H1 (cell line): ENCODE results near the gene CEP97. TPM values are rescaled to one million over a fixed set of nuclear protein-coding genes. Genes with fewer than 3 reads are reported as not detected.
"Not testable (repeated sequence)": the region's sequence is repeated elsewhere in the genome, so short reads cannot be mapped to it uniquely, and the experiment has no call there.

Experiments used
- CTCF ChIA-PET: fragments of 300-600 bp; sonication (Branson Sonifier 250); formaldehyde crosslinking; loops from one replicate; lab custom pipeline; 2021; ENCODE audit not compliant: partially characterized antibody; lab: Charles Lee
- POLR2A ChIA-PET: fragments of 300-600 bp; sonication (Branson Sonifier 250); formaldehyde crosslinking; loops from one replicate; lab custom pipeline; 2021; ENCODE audit warnings: inconsistent platforms; ENCODE audit not compliant: partially characterized antibody; lab: Charles Lee
- DNase-seq, 2 experiments: peaks; one replicate each; pipeline versions ENCODE4 v3.0.0 to v3.0.0-alpha.2; 2010 to 2022; ENCODE audit warnings: low spot score in 2 of 2, low read depth in 1 of 2, mixed read lengths in 1 of 2
- FAIRE-seq: peaks from 2 replicates; lab custom pipeline; 2011; peaks lifted over from hg19 to GRCh38; lab: Jason Lieb, UNC
- H2AFZ ChIP-seq: 2 replicates; pipeline ENCODE4 v1.8.1; 2012; ENCODE audit warnings: low read length, inconsistent platforms
- H2AK5ac ChIP-seq: 2 replicates; pipeline ENCODE4 v1.6.1; 2013; ENCODE audit warnings: low read depth, low read length
- H2BK120ac ChIP-seq: replicated peaks from 2 replicates; pipeline ENCODE3; 2013; ENCODE audit warnings: low read depth, low read length, inconsistent platforms
- H2BK12ac ChIP-seq: 2 replicates; pipeline ENCODE4 v1.6.1; 2013; ENCODE audit warnings: low read depth, low read length
- H2BK15ac ChIP-seq: 2 replicates; pipeline ENCODE4 v1.6.1; 2013; ENCODE audit warnings: low read length
- H2BK20ac ChIP-seq: 2 replicates; pipeline ENCODE4 v1.6.1; 2013; ENCODE audit warnings: low read length
- H2BK5ac ChIP-seq: 2 replicates; pipeline ENCODE4 v1.6.1; 2013; ENCODE audit warnings: low read depth, low read length
- H3K14ac ChIP-seq: 2 replicates; pipeline ENCODE4 v1.6.1; 2013; ENCODE audit warnings: inconsistent platforms; ENCODE audit not compliant: insufficient read length
- H3K18ac ChIP-seq: 2 replicates; pipeline ENCODE4 v1.6.1; 2013; ENCODE audit warnings: low read length; ENCODE audit errors: extremely low read depth
- H3K23ac ChIP-seq: 2 replicates; pipeline ENCODE4 v1.6.1; 2013; ENCODE audit warnings: inconsistent platforms; ENCODE audit not compliant: insufficient read length
- H3K23me2 ChIP-seq: 2 replicates; pipeline ENCODE4 v1.6.1; 2013; ENCODE audit warnings: low read depth, low read length
- H3K27ac ChIP-seq: 2 replicates; pipeline ENCODE4 v1.6.1; 2011; ENCODE audit warnings: low read depth, low read length, inconsistent platforms
- H3K27me3 ChIP-seq, 4 experiments: replicated peaks in 1 of 4; 1 replicate in 1 of 4; 2 replicates in 3 of 4; pipeline versions ENCODE4 v1.6.1 to v1.8.1; 2011 to 2013; ENCODE audit warnings: low read length in 3 of 4, mild to moderate bottlenecking in 3 of 4, inconsistent platforms in 2 of 4, mixed read lengths in 2 of 4, moderate library complexity in 1 of 4; ENCODE audit not compliant: control insufficient read depth in 3 of 4, insufficient read depth in 3 of 4; ENCODE audit errors: extremely low read depth in 1 of 4
- H3K36me3 ChIP-seq, 4 experiments: 2 replicates each; pipeline versions ENCODE4 v1.6.1 to v1.8.1; 2011 to 2013; ENCODE audit warnings: mild to moderate bottlenecking in 4 of 4, low read length in 3 of 4, moderate library complexity in 2 of 4, control low read depth in 1 of 4, inconsistent platforms in 1 of 4; ENCODE audit not compliant: insufficient read depth in 4 of 4, control insufficient read depth in 2 of 4
- H3K4ac ChIP-seq: replicated peaks from 2 replicates; pipeline ENCODE3; 2013; ENCODE audit warnings: low read length, low read depth, mixed read lengths, inconsistent platforms; ENCODE audit not compliant: insufficient read length
- H3K4me1 ChIP-seq, 4 experiments: replicated peaks in 1 of 4; 1 replicate in 1 of 4; 2 replicates in 3 of 4; pipeline versions ENCODE4 v1.6.1 to v1.8.1; 2011 to 2013; ENCODE audit warnings: low read length in 3 of 4, inconsistent platforms in 2 of 4, mixed read lengths in 1 of 4; ENCODE audit not compliant: insufficient read depth in 4 of 4, control insufficient read depth in 3 of 4
- H3K4me2 ChIP-seq, 2 experiments: 2 replicates each; pipeline versions ENCODE4 v1.6.1 to v1.8.1; 2011 to 2013; ENCODE audit warnings: low read depth in 2 of 2, low read length in 2 of 2, control low read depth in 1 of 2, inconsistent platforms in 1 of 2, mild to moderate bottlenecking in 1 of 2; ENCODE audit not compliant: insufficient read depth in 1 of 2
- H3K4me3 ChIP-seq, 4 experiments: fragments of 200-600, 300-600 bp in 1 of 4; sonication (generic), shearing (Covaris generic), sonication (Bioruptor Twin) in 1 of 4; 2 replicates each; pipeline versions ENCODE4 v1.5.1 to v1.8.1; 2011 to 2016; ENCODE audit warnings: low read length in 4 of 4, low read depth in 3 of 4, control low read depth in 2 of 4, inconsistent platforms in 2 of 4, mild to moderate bottlenecking in 2 of 4, mixed read lengths in 1 of 4, moderate library complexity in 1 of 4; ENCODE audit not compliant: insufficient read depth in 2 of 4; ENCODE audit errors: extremely low read depth in 1 of 4
- H3K56ac ChIP-seq: replicated peaks from 2 replicates; pipeline ENCODE3; 2013; ENCODE audit warnings: low read depth, mild to moderate bottlenecking, mixed read lengths, low read length, inconsistent platforms; ENCODE audit not compliant: insufficient read length
- H3K79me1 ChIP-seq: 2 replicates; pipeline ENCODE4 v1.6.1; 2013; ENCODE audit warnings: low read depth, low read length, control low read depth
- H3K79me2 ChIP-seq, 2 experiments: 2 replicates each; pipeline versions ENCODE4 v1.6.1 to v1.8.1; 2012 to 2013; ENCODE audit warnings: low read length in 2 of 2, mild to moderate bottlenecking in 2 of 2, inconsistent platforms in 1 of 2; ENCODE audit not compliant: insufficient read depth in 2 of 2, control insufficient read depth in 1 of 2
- H3K9ac ChIP-seq, 4 experiments: replicated peaks in 1 of 4; 1 replicate in 1 of 4; 2 replicates in 3 of 4; pipeline versions ENCODE4 v1.6.1 to v1.8.1; 2011 to 2013; ENCODE audit warnings: low read depth in 3 of 4, low read length in 3 of 4, control low read depth in 2 of 4, mild to moderate bottlenecking in 2 of 4, moderate library complexity in 2 of 4, inconsistent platforms in 1 of 4; ENCODE audit errors: extremely low read depth in 1 of 4
- H3K9me3 ChIP-seq, 2 experiments: 2 replicates each; pipeline versions ENCODE4 v1.6.1 to v1.8.1; 2012 to 2013; ENCODE audit warnings: mild to moderate bottlenecking in 2 of 2, moderate library complexity in 2 of 2, control low read depth in 1 of 2, inconsistent platforms in 1 of 2, low read depth in 1 of 2, low read length in 1 of 2, mixed read lengths in 1 of 2; ENCODE audit not compliant: insufficient read depth in 2 of 2
- H4K20me1 ChIP-seq, 2 experiments: replicated peaks in 1 of 2; 2 replicates each; pipeline versions ENCODE3 to v1.8.1; 2011 to 2013; ENCODE audit warnings: inconsistent platforms in 2 of 2, low read length in 2 of 2, mild to moderate bottlenecking in 1 of 2; ENCODE audit not compliant: insufficient read depth in 2 of 2, control insufficient read depth in 1 of 2
- H4K5ac ChIP-seq: 2 replicates; pipeline ENCODE4 v1.6.1; 2013; ENCODE audit warnings: low read length, low read depth, mixed read lengths, inconsistent platforms; ENCODE audit not compliant: insufficient read length
- H4K8ac ChIP-seq: 2 replicates; pipeline ENCODE4 v1.8.0; 2013; ENCODE audit warnings: mild to moderate bottlenecking, moderate library complexity, low read length, inconsistent platforms; ENCODE audit not compliant: insufficient read depth; ENCODE audit errors: extremely low read depth
- H4K91ac ChIP-seq: replicated peaks from 2 replicates; pipeline ENCODE3; 2013; ENCODE audit warnings: low read length, mixed read lengths, inconsistent platforms; ENCODE audit not compliant: insufficient read length
- WGBS, 2 experiments: shearing (Covaris generic) in 1 of 2; methylation state at CpG; one replicate each; pipeline versions ENCODE4 v1.1.6 to v1.1.7; 2013 to 2015; ENCODE audit warnings: low lambda C conversion rate in 2 of 2, mixed read lengths in 2 of 2, inconsistent platforms in 1 of 2, low coverage in 1 of 2, missing lambda C conversion rate in 1 of 2; ENCODE audit not compliant: insufficient replicate concordance in 2 of 2, insufficient coverage in 1 of 2, insufficient read length in 1 of 2; ENCODE audit errors: extremely low coverage in 1 of 2, missing lambda C conversion rate in 1 of 2; 5-methylcytosine and 5-hydroxymethylcytosine counted together
- polyA plus RNA-seq, 7 experiments: library from polyadenylated mRNA; depleted of rRNA in 3 of 7; stranded (reverse) in 5 of 7; unstranded in 2 of 7; fragments of >200 nt in 5 of 7; fragments of 200-250 nt in 2 of 7; gene quantifications; 1 replicate in 5 of 7; 2 replicates in 1 of 7; 4 replicates in 1 of 7; pipeline versions ENCODE4 v1.2.1 to v1.2.3, GENCODE V29; 2011 to 2013; ENCODE audit warnings: missing spikeins in 2 of 7, mixed read lengths in 2 of 7
- total RNA-seq: library from RNA; stranded (reverse); fragmentation: NEBNext Ultra II Directional; extraction: Animal tissue kit (Norgen Biotek cat#: 25700); gene quantifications from 2 replicates; pipeline ENCODE4 v1.2.1, GENCODE V29; 2021

CEP97 gene
- total and polyA plus RNA-seq, 2 of the 8 experiments (the other 6 are each of a cell fraction or from before 2014, with no cell fraction given), result 1.6 to 13.2 TPM

DNA sequence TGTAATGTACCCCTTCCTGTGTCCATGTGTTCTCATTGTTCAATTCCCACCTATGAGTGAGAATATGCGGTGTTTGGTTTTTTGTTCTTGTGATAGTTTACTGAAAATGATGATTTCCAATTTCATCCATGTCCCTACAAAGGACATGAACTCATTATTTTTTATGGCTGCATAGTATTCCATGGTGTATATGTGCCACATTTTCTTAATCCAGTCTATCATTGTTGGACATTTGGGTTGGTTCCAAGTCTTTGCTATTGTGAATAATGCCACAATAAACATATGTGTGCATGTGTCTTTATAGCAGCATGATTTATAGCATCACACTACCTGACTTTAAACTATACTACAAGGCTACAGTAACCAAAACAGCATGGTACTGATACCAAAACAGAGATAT is 21.5 kb downstream of the CEP97 start:
- H3K4me3 ChIP-seq, H2BK5ac ChIP-seq, H3K18ac ChIP-seq, H2AK5ac ChIP-seq, H3K27me3 ChIP-seq, H2BK15ac ChIP-seq, H3K56ac ChIP-seq, H2AFZ ChIP-seq, H3K27ac ChIP-seq, H3K9ac ChIP-seq, H3K4ac ChIP-seq, H3K23me2 ChIP-seq, H3K4me1 ChIP-seq, H3K9me3 ChIP-seq, H4K91ac ChIP-seq, POLR2A ChIA-PET, H3K36me3 ChIP-seq, CTCF ChIA-PET, H3K4me2 ChIP-seq, H3K79me1 ChIP-seq, H2BK12ac ChIP-seq, H2BK20ac ChIP-seq, H4K8ac ChIP-seq, FAIRE-seq, DNase-seq, H3K14ac ChIP-seq, H4K5ac ChIP-seq, H2BK120ac ChIP-seq, H4K20me1 ChIP-seq, H3K23ac ChIP-seq, H3K79me2 ChIP-seq: not testable (repeated sequence)
- 100% methylated on average over 1 of the region's 1 CpG; no CpG with 5 or more reads in 1 of the 2 experiments for WGBS, 2 experiments

DNA sequence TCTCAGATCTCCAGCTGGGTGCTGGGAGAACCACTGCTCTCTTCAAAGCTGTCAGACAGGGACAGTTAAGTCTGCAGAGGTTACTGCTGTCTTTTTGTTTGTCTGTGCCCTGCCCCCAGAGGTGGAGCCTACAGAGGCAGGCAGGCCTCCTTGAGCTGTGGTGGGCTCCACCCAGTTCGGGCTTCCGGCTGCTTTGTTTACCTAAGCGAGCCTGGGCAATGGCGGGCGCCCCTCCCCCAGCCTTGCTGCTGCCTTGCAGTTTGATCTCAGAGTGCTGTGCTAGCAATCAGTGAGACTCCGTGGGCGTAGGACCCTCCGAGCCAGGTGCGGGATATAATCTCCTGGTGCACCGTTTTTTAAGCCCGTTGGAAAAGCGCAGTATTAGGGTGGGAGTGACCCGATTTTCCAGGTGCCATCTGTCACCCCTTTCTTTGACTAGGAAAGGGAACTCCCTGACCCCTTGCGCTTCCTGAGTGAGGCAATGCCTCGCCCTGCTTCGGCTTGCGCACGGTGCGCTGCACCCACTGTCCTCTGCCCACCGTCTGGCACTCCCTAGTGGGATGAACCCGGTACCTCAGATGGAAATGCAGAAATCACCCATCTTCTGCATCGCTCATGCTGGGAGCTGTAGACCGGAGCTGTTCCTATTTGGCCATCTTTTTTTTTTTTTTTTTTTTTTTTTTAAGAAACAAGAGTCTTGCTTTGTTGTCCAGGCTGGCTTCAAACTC is 29.1 kb downstream of the CEP97 start:
- H3K4me1 ChIP-seq, H4K8ac ChIP-seq, H3K79me2 ChIP-seq, H2BK120ac ChIP-seq, DNase-seq, CTCF ChIA-PET, H3K56ac ChIP-seq, POLR2A ChIA-PET, H2BK5ac ChIP-seq, H2AFZ ChIP-seq, H3K9ac ChIP-seq, H3K4ac ChIP-seq, H4K5ac ChIP-seq, H3K27ac ChIP-seq, H3K79me1 ChIP-seq, H2BK20ac ChIP-seq, H2BK15ac ChIP-seq, H3K4me2 ChIP-seq, H4K91ac ChIP-seq, H3K18ac ChIP-seq, H3K14ac ChIP-seq, H2AK5ac ChIP-seq, FAIRE-seq, H3K23ac ChIP-seq, H3K27me3 ChIP-seq, H3K23me2 ChIP-seq, H3K4me3 ChIP-seq, H4K20me1 ChIP-seq, H2BK12ac ChIP-seq: not testable (repeated sequence)
- peaks cover 0 to 12% of the 10 kb centered on the region in 2 experiments; a peak in 2 of 4 replicates for H3K9me3 ChIP-seq
- H3K36me3 ChIP-seq, result peaks cover 5 to 25% (median 23%) of the 10 kb centered on the region in 4 experiments; a peak in 7 of 8 replicates
- 100% methylated on average over 7 of the region's 23 CpGs; no CpG with 5 or more reads in 1 of the 2 experiments for WGBS, 2 experiments
